GM19043 (cell line): ENCODE measurements around the gene ZNF595.
A peak's percentile ranks its signal among the peaks of the same experiment; 100 is the strongest.
"Not testable (repeated sequence)": the region's sequence is repeated elsewhere in the genome, so short reads cannot be mapped to it uniquely, and the experiment has no call there.

Source experiments
- ATAC-seq: cut with Tn5 transposase; IDR thresholded peaks from one replicate; pipeline ENCODE4 v1.9.1; 2021; ENCODE audit warnings: low read depth; ENCODE audit not compliant: unreplicated experiment

Gene ZNF595

DNA sequence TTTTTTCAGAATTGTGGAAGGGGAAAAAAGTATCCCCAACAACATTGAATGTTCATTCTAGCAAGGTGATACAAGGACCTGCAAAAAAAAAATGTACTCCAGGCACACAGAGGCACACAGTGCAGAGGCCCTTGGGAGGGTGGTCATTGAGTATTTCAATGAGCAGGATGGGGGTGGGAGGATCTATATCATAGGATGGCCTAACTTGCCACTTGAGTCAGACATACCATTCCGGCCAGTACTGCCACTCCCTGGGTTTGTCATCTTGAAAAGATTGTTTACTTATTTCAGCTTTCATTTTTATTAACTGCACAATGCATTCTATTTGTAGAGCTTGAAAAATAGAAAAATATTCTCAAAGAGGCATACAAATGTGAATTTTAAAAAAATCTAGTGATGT lies 18.7 kb downstream of the ZNF595 start:
- no peak for ATAC-seq

DNA sequence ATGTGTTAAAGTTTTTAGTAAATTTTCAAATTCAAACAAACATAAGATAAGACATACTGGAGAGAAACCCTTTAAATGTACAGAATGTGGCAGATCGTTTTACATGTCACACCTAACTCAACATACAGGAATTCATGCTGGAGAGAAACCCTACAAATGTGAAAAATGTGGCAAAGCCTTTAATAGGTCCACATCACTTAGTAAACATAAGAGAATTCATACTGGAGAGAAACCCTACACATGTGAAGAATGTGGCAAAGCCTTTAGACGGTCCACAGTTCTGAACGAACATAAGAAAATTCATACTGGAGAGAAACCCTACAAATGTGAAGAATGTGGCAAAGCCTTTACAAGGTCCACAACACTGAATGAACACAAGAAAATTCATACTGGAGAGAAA lies 32.8 kb downstream of the ZNF595 start:
- no peak for ATAC-seq

DNA sequence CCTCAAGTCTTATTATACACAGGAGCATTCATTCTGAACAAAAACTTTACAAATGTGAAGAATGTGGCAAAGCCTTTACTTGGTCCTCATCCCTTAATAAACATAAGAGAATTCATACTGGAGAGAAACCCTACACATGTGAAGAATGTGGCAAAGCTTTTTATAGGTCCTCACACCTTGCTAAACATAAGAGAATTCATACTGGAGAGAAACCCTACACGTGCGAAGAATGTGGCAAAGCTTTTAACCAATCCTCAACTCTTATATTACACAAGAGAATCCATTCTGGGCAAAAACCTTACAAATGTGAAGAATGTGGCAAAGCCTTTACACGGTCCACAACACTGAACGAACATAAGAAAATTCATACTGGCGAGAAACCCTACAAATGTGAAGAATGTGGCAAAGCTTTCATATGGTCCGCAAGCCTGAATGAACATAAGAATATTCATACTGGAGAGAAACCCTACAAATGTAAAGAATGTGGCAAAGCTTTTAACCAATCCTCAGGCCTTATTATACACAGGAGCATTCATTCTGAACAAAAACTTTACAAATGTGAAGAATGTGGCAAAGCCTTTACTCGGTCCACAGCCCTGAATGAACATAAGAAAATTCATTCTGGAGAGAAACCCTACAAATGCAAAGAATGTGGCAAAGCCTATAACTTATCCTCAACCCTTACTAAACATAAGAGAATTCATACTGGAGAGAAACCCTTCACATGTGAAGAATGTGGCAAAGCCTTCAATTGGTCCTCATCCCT lies 33.6 kb downstream of the ZNF595 start:
- ATAC-seq = not testable (repeated sequence)

DNA sequence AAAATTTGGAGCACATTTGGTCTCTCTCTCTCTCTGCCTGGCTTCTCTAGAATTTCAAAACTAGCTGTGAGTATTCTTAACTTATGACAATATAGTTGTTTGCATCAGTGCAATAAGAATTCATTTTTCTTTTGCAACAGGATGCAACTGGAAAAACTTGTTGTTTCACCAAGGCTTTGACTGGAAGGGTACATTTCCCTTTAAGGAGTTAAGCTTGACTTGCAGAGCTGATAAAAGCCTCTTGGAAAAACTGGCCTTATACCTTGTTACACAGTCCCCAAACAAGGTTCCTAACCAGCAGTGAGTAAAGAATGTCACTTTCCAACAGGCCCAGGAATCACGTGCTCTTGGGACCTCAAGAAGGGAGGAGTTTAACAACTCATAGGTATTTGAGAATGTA lies 45.3 kb downstream of the ZNF595 start:
- ATAC-seq = no peak

DNA sequence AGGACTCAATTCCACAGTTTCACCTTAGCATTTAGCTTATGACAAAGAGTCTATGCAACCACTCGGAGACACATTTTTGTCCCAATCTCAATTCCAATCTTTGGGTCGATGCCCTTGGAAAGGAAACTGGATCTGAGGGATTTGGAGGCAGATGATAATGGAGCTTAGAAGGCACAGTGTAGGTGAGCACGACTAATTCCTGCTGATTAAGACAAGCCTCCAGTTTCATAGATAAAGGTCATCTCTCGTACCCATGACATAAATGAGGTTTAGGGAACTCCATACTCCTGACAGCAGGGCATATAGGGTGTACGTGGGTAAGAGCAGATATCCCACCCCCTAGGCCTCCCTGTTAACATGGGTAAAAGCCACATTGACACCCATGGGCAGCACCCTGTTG lies 46.7 kb downstream of the ZNF595 start:
- no peak for ATAC-seq

DNA sequence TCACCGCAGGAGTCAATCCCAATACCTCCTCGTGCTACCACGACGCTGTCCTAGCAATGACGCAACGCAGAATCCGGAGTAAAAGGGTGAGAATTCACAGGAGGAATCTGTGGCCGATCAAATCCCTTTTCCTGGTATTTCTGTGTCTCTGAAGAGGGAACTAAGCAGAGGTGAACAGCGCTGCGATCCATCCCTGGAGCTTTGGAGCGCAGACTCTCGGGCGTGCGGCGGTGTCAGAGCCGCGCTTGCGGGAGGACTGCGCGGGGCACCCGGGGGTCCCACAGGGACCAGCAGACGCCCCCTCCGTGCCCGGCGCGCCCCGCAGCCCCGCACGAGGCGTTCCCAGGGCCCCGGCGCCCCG lies 53.9 kb downstream of the ZNF595 start:
- ATAC-seq = no peak

DNA sequence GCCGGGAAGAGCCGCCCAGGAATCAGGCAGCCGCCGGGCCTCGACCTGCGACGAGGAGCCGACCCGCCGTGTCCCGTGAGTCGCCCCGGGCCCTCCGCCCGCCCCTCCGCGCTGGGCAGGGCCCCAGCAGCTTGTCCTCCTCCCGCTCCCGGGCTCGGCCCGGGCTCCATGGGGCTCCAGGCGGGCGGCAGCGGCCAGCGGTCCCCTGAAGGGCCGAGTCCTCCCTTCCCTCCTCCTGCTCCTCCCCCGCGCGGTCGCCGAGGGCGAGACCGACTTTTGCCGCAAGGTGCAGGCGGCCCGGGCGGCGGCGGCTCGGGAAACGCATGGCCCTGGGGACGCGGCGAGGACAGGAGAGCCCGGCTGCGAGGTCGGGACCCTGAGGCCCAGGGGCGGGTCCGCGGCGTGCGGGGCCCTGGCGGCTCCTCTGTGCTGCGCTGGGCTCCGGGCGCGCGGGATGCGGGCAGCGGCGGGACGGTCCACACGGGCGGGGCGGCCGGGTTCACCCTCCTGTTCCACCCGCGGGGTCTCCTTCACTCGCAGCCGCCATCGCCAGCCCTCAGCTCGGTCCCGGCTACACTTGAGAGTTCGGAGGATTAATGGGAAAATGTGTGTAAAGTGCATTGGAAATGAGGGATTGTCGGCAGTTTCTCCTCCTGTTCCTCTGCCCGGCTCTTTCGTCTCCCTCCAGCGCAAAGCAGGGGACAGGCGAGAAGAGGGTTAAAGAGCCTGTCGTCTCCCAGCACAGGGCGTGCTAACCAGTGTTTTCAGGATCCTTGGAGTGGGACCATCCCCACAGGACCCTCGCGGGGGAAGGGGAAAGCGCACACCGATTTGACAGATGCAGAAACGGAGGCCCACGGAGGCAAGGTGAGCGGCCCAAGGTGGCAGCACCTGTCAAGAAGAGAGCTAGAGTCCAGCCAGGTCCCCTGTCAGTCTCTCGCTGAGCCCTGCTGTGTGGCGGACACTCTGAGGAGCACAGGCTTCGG lies 54.6 kb downstream of the ZNF595 start:
- no peak for ATAC-seq

DNA sequence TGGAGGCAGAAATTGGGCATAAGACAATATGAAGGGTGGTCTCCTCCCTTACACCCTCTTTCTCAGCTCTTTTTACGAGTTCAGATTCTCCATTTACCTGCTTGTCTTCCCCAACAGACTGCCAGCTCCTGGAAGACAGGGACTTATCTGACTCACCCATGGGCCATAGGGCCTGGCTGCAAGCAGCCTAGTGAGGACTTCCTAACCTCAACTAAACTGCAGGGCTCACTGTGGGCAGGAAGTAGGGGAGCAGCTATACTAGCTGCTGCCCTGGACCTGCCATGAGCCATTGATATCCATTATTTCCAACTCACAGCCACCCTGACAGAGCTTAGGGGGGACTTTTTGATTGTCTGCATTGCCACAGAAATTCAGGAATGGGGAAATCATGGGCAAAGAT lies 59.6 kb downstream of the ZNF595 start:
- ATAC-seq = no peak

DNA sequence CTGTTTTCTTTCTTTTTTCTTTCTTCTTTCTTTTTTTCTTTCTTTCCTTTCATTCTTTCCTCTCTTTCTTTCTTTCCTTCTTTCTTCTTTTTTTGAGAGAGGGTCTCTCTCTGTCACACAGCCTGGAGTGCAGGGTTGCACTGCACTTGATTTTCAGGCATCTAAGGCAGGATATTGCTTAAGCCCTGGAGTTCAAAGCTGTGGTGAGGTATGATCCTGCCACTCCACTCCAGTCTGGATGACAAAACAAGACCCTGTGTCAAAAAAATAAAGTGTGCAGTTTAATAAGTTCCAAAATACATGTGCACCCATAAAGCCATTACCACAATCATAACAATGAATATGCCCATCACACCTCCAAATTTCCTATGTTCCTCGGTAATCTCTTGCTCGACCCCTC lies 60.6 kb downstream of the ZNF595 start:
- ATAC-seq = no peak

DNA sequence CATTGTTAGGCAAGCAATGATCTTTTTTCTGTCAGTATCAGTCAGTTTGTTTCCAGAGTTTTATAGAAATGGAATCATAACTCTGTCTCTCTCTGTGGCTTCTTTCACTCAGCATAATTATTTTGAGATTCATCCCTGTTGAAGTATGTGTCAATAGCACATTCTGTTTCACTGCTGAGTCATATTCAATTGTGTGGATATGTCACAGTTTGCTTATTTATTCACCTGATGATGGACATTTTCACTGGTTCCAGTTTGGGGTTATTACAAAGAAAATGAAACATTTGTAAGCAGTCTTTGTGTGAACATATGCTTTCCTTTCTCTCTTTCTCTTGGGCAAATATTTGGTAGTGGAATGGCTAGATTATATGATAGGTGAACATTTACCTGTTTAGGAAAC lies 61.0 kb downstream of the ZNF595 start:
- no peak for ATAC-seq

DNA sequence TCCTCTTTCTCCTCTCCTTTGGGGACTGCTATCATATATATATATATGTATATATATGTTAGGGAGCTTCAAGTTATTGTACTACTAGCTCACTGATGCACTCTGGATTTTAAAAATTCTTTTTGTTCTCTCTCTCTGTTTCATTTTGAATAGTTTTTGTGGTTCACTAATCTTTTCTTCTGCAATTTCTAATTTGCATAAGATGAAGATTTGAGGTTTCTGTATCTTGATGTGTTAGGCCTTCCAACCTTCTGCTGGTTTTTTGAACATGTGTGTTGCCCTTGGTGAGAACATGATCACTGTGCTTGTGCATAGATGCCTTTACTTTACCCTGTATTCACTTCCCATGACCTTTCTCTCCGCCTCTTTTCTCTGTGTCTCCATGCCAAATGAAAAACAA lies 63.4 kb downstream of the ZNF595 start:
- no peak for ATAC-seq

DNA sequence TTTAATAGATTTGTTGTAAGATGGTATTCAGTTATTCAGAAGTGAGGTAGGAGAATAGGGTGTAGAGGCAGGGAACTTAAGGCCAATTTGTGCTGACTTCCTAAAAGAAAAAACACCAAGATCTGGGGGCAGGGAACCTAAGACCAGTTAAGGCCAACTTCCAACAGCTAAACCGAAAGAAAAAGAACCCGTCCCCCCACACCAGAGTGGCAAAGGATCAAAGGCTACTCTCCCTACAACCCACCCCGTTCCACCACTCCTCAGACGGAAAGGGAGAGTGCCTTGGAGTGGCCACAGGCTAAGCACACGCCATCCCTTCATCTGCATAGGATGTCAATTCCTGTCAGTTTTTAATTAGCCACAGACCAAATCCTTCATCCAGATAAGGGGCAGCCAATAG lies 67.5 kb downstream of the ZNF595 start:
- no peak for ATAC-seq

DNA sequence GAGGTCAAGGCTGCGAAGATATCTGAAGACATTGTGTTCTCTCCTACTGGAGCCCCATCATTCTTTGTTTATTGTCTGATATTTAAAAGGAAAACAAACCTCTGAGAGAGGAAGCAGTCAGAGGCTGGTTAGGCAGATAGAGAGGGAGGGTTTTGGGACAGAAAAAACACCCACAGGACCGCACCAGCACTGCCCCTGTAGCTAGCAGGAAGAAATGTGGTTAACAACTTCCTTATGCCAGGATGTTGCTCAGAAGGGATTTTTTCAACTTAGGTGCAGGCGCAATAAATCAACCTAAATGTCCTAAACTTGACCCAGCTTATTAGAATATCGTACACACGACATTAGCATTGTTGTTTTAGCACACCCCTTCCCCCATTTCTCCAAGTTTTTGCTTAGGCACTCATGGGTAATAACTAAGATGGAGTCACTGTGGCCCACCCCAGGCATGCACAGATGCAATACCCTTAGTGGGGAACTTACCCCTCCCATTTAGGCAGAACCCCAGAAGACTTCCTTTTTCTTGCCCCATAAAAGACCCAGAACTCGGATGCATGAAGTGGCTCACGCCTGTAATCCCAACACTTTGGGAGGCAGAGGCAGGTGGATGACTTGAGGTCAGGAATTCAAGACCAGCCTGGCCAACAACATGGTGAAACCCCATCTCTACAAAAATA lies 68.4 kb downstream of the ZNF595 start:
- ATAC-seq = no peak

DNA sequence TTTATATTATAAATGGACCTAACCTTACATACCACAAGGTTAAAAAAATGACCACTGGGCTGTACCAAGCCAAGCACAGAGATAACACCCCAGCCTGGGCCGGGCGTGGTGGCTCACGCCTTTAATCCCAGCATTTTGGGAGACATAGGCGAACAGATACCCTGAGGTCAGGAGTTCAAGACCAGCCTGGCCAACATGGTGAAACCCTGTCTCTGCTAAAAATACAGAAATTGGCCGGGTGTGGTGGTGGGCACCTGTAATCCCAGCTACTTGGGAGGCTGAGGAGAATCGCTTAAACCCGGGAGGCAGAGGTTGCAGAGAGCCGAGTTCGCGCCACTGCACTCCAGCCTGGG lies 70.8 kb downstream of the ZNF595 start:
- ATAC-seq = not testable (repeated sequence)

DNA sequence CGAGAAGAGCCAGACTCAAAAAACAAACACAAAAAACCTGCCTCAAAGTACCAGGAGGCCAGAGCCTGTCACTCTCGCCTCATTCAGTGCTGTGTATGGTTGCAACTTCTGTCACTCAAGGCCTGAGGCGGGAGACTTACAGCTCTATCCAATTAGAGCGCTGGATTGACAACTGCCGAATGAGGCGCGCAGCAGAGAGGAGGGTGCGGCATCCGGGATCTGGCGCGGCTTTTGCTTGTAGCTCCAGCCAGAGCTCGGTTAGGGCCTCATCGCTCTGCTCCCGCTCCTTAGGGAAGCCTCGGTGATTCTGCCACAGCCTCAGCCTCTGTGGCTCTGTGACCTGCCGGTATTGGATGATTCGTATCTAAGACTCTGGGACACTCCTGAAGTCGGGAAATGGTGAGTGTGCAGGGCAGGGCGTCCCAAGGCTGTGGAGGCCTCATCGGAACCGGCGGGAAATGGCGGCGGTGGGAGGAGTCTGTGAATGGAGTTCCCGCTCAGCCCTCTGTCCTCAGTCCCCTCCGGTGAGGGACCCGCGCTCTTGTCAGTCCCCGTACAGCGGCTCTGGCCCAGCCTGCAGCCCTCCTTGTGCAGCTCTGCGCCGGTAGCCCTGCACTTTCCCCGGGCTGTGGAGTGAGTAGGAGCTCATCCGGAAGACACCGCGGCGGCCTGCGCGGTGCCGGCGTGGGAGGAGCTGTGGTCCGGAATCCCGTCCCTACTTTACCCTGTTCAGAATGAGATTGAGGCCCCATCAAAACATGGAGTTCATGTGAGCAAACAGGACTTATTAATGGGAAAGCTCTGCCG lies 71.4 kb downstream of the ZNF595 start, which contains the start of gene ZNF718:
TSS of gene ZNF718 (plus strand) at position 227 of the 807 bp plus-strand sequence. CDS start at position 397, 170 bp downstream.
- ATAC-seq = peak; percentile 99

DNA sequence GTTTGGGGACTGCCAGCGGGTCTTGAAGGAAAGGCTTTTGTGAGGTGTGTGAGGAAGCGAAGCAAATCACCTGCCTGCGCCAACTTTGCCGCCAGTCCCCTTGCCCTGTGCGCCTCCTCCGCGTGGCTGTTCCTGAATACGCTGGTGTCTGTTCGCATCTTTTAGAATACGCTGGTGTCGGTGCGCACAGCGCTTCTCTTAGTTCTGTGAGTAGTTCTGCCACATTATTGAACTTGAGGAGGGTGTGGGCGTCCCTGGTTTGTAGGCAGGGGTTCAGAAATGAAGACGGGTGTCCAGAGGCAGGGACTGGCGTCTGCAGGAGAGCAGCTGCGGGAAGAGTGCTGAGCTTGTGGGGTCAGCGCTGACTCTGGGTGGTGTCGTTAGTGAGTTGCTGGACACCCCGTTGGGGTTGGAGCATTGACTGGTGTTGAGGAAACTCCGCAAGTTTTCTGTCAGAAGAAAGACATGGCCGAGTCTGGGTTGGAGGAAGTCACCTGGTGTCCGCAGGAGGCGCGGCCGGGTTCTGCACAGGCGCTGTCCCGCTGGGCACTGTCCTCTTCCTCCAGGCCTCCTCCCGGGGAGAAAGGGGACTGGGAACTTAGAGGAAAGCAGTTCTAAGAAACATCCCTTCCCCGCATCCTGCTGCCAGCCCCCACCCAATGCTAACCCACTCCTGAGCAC lies 72.1 kb downstream of the ZNF595 start:
- ATAC-seq = no peak

DNA sequence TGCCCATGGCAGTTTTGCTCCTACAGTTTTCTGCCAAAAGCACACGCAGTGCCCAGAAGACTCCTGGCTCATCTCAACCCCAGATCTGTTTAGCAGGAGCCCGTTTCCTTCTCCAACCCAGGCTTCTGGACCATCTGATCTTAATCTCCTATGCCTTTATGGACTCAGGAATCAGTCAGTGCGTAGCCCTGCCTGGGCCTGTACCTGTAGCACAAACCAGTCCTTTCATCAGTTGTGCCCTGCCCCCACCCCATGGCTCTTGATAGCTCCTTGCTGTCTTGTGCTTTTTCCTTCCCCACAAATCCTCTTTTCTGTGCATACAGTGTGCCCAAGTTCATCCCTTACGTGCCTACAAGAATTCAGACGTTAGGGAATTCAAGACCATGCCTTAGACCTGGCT lies 72.7 kb downstream of the ZNF595 start:
- no peak for ATAC-seq

DNA sequence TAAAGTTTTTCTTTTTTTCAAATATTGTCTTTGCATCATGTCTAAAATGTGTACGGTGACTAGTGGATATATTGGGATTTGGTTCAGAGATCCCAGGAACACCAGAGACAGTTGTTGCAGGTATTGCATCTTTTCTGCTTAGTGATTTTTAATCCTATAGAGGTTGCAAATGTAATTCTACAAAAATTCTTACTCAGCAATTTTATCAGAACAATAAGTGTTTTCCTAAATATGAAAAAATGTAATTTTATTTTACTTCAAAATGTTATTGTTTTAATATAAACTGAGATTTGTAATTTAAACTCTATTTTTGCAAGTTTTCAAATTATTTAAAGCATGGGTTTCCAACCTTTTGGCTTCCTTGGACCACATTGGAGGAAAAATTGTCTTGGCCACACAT lies 79.4 kb downstream of the ZNF595 start:
- ATAC-seq = no peak
